Upper lobe of left lung (tissue), 4 donors: ENCODE measurements around the gene PIGS.
A peak's percentile ranks its signal among the peaks of the same experiment; 100 is the strongest.

ENCODE experiments used
- EP300 ChIP-seq, 4 donors: sonication (generic); formaldehyde crosslinking; IDR thresholded peaks; one replicate each; pipeline ENCODE4 v1.5.1; 2017; ENCODE audit warnings: antibody characterized with exemption in 4 of 4, control low read depth in 2 of 4
- POLR2A ChIP-seq, 4 donors: fragments of 450-650 bp; IDR thresholded peaks; one replicate each; pipeline ENCODE4 v1.5.1; 2016 to 2017; ENCODE audit warnings: antibody characterized with exemption in 4 of 4, mild to moderate bottlenecking in 2 of 4
- POLR2AphosphoS5 ChIP-seq, 2 donors: sonication (generic); formaldehyde crosslinking; IDR thresholded peaks; one replicate each; pipeline ENCODE4 v1.5.1; 2017; ENCODE audit warnings: antibody characterized with exemption in 2 of 2
- TF ChIP-seq, protein P1 (sequence below), 6 experiments: fragments of 450-650 bp in 4 of 6; fragments of 200-600 bp in 2 of 6; sonication (generic) in 2 of 6; IDR thresholded peaks; one replicate each; pipeline ENCODE4 v1.5.1; 2016 to 2019; ENCODE audit warnings: antibody characterized with exemption in 6 of 6

DNA sequence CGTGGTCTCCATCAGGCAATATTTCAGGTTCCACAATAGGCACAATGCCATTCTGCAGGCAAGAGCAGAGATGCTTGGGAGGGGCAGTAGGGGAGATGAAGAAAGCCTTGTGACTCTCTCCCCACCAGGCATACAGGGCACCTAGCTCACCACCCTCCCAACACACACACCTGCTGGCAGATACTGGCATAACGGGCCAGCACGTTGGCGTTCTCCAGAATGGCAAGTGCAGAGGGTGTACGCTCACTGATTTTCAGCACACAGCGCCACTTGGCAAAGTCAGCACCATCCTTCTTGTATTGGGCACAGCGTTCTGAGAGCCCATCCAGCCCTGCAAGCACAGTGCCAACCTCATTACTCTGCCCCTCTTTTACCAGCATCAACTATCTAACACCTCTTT, 3.2 kb upstream of the PIGS start:
- TF ChIP-seq, protein P1, sequence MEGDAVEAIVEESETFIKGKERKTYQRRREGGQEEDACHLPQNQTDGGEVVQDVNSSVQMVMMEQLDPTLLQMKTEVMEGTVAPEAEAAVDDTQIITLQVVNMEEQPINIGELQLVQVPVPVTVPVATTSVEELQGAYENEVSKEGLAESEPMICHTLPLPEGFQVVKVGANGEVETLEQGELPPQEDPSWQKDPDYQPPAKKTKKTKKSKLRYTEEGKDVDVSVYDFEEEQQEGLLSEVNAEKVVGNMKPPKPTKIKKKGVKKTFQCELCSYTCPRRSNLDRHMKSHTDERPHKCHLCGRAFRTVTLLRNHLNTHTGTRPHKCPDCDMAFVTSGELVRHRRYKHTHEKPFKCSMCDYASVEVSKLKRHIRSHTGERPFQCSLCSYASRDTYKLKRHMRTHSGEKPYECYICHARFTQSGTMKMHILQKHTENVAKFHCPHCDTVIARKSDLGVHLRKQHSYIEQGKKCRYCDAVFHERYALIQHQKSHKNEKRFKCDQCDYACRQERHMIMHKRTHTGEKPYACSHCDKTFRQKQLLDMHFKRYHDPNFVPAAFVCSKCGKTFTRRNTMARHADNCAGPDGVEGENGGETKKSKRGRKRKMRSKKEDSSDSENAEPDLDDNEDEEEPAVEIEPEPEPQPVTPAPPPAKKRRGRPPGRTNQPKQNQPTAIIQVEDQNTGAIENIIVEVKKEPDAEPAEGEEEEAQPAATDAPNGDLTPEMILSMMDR (IDR thresholded peaks at IDR 0.05), result peak in 2 of 6 experiments; percentile 13 to 24
- TF ChIP-seq POLR2A (IDR thresholded peaks at IDR 0.05), result no peak
- no peak for TF ChIP-seq POLR2AphosphoS5 (IDR thresholded peaks at IDR 0.05)
- no peak for TF ChIP-seq EP300 (IDR thresholded peaks at IDR 0.05)
